GM12878 (cell line): Measurements from ENCODE around the gene NOP16.

Experiments
- CTCF ChIP-seq, 3 experiments: IDR thresholded peaks in 2 of 3; conservative IDR thresholded peaks in 1 of 3; 2 replicates each; pipeline ENCODE4 v1.5.1; 2011; ENCODE audit warnings: low read depth in 3 of 3, low read length in 3 of 3, mild to moderate bottlenecking in 3 of 3, control low read depth in 2 of 3, moderate library complexity in 2 of 3, inconsistent platforms in 1 of 3, mixed read lengths in 1 of 3; ENCODE audit not compliant: control insufficient read depth in 2 of 3, insufficient read depth in 1 of 3; ENCODE audit errors: extremely low read depth in 1 of 3
- PBX3 ChIP-seq: IDR thresholded peaks from 2 replicates; pipeline ENCODE4 v1.6.1; 2011; ENCODE audit warnings: mild to moderate bottlenecking, low read depth, low read length, moderate library complexity; ENCODE audit not compliant: insufficient replicate concordance
- POLR2AphosphoS2 ChIP-seq: IDR thresholded peaks from 2 replicates; pipeline ENCODE4 v1.6.1; 2011; ENCODE audit warnings: low read depth, mild to moderate bottlenecking, low read length, improper control_type of control experiment, moderate library complexity
- POLR2AphosphoS5 ChIP-seq: IDR thresholded peaks from 2 replicates; pipeline ENCODE4 v1.6.1; 2011; ENCODE audit warnings: mild to moderate bottlenecking, low read length, inconsistent platforms
- RAD21 ChIP-seq: IDR thresholded peaks from 2 replicates; pipeline ENCODE4 v1.6.1; 2011; ENCODE audit warnings: mild to moderate bottlenecking, low read depth, low read length, moderate library complexity; ENCODE audit not compliant: insufficient read depth
- RAD51 ChIP-seq: fragments of 450-650 bp; IDR thresholded peaks from 2 replicates; pipeline ENCODE4 v1.6.1; 2016; ENCODE audit warnings: moderate library complexity, mild to moderate bottlenecking, inconsistent platforms
- RELA ChIP-seq: fragments of 450-650 bp; IDR thresholded peaks from 2 replicates; pipeline ENCODE4 v1.8.0; 2014; ENCODE audit warnings: borderline replicate concordance; ENCODE audit not compliant: partially characterized antibody
- SRF ChIP-seq, 2 experiments: IDR thresholded peaks; 2 replicates each; pipeline ENCODE4 v1.6.1; 2011; ENCODE audit warnings: low read depth in 2 of 2, low read length in 2 of 2, mild to moderate bottlenecking in 1 of 2, moderate library complexity in 1 of 2
- WRNIP1 ChIP-seq: IDR thresholded peaks from 2 replicates; pipeline ENCODE4 v1.6.1; 2011; ENCODE audit warnings: low read depth, low read length, improper control_type of control experiment, borderline replicate concordance
- YY1 ChIP-seq: IDR thresholded peaks from 2 replicates; pipeline ENCODE4 v1.6.1; 2011; ENCODE audit warnings: low read depth, mild to moderate bottlenecking, low read length
- ZBED1 ChIP-seq: IDR thresholded peaks from 2 replicates; pipeline ENCODE4 v1.6.1; 2016; ENCODE audit warnings: borderline replicate concordance
- ZNF274 ChIP-seq: IDR thresholded peaks from one replicate; pipeline ENCODE4 v1.8.0; 2011; ENCODE audit not compliant: insufficient read length, insufficient read depth
- TF ChIP-seq, protein P1 (sequence below): fragments of 450-650 bp; formaldehyde crosslinking; IDR thresholded peaks from 2 replicates; pipeline ENCODE4 v1.4.0; 2022; ENCODE audit warnings: mild to moderate bottlenecking, moderate library complexity

DNA sequence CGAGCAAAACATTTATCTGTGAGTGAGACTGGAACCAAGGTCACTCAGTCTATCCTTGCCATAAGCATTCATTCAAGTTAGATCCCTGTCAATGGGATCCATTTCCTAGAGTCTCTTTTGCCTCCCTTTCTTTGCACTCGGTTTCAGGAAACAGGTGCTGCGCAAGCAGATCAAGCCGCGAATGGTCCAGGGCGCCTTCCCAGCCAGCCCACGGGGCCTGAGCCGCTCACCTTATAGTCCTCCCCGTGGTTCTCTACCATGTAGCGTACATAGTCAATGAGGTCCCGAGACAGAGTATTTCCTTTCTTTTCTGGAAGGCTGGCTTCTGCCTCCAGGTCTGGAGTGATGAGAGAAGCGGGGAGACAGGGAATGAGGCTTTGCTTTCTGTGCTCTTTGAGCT, 3.4 kb downstream of the NOP16 start:
- TF ChIP-seq SRF (IDR thresholded peaks at IDR 0.05; ENCODE audit: low read depth in 2 of 2, low read length in 2 of 2) (no peak), YY1 (no peak), RELA (no peak), RAD51 (no peak), CTCF (IDR thresholded peaks at IDR 0.05 in 2 of 3, conservative IDR thresholded peaks at IDR 0.05 in 1 of 3; ENCODE audit: control insufficient read depth in 2 of 3, extremely low read depth in 1 of 3, insufficient read depth in 1 of 3, low read depth in 3 of 3, low read length in 3 of 3) (no peak), WRNIP1 (no peak), POLR2AphosphoS5 (no peak), ZNF274 (no peak), POLR2AphosphoS2 (no peak), RAD21 (no peak), PBX3 (no peak), ZBED1 (no peak)
- TF ChIP-seq, protein P1, sequence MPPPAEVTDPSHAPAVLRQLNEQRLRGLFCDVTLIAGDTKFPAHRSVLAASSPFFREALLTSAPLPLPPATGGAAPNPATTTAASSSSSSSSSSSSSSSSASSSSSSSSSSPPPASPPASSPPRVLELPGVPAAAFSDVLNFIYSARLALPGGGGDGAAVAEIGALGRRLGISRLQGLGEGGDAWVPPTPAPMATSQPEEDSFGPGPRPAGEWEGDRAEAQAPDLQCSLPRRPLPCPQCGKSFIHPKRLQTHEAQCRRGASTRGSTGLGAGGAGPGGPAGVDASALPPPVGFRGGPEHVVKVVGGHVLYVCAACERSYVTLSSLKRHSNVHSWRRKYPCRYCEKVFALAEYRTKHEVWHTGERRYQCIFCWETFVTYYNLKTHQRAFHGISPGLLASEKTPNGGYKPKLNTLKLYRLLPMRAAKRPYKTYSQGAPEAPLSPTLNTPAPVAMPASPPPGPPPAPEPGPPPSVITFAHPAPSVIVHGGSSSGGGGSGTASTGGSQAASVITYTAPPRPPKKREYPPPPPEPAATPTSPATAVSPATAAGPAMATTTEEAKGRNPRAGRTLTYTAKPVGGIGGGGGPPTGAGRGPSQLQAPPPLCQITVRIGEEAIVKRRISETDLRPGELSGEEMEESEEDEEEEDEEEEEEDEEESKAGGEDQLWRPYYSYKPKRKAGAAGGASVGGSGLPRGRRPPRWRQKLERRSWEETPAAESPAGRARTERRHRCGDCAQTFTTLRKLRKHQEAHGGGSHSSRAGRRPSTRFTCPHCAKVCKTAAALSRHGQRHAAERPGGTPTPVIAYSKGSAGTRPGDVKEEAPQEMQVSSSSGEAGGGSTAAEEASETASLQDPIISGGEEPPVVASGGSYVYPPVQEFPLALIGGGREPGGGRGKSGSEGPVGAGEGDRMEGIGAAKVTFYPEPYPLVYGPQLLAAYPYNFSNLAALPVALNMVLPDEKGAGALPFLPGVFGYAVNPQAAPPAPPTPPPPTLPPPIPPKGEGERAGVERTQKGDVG (CRISPR knock-in tag), result no peak
